ENCODE data around the gene DNAJC13. TPM values are rescaled to one million over a fixed set of nuclear protein-coding genes. Genes with fewer than 3 reads are reported as not detected.

DNAJC13 gene
- total and polyA plus RNA-seq, 2 experiments from 2014 or later = 17.8 to 51.1 TPM

DNA sequence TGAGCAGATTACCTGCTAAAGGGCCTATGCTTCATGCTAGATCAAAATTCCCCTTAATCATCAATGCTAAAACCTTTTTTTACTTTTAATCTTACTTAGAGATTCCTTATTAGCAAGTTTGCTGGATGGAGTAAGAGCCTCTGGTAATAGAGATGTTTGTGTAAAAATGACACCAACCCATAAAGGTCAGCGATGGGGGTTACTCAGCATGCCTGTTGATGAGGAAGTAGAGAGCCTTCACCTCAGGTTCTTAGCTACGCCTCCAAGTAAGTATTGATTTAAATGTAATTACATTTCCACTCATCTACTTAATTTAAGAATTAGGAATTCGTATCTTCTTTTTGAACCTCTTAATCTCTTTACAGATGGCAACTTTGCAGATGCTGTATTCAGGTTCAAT lies 38.8 kb downstream of the DNAJC13 start:
- no peak for DNase-seq
- Histone ChIP-seq H4K20me1 (ENCODE audit: insufficient read depth) (no peaks in the 10 kb centered on the region), H3K4me1 (ENCODE audit: insufficient read depth) (no peaks in the 10 kb centered on the region), H3K27me3 (replicated peaks; ENCODE audit: insufficient read depth) (no peaks in the 10 kb centered on the region), H3K79me2 (ENCODE audit: insufficient read depth) (peaks cover 13% of the 10 kb centered on the region), H2AFZ (no peak overlapping the region), H3K4me3 (no peak overlapping the region), H3K9me3 (ENCODE audit: low read depth) (no peaks in the 10 kb centered on the region), H3K9me2 (ENCODE audit: insufficient read depth) (no peaks in the 10 kb centered on the region), H3K9ac (no peak overlapping the region), H3F3A (ENCODE audit: insufficient read depth) (no peaks in the 10 kb centered on the region), H3K4me2 (ENCODE audit: unreplicated experiment) (no peak overlapping the region), H3K36me3 (ENCODE audit: low read depth) (peaks cover 85% of the 10 kb centered on the region), H3K27ac (no peak overlapping the region)
- in situ Hi-C loops (cut with MboI) = no loop called here
- TF ChIP-seq EZH2 (IDR thresholded peaks at IDR 0.05; ENCODE audit: insufficient read depth, poor library complexity, severe bottlenecking) (no peak), EZH2phosphoT487 (IDR thresholded peaks at IDR 0.05; ENCODE audit: insufficient read depth, low read depth) (no peak)
- WGBS, 2 experiments (ENCODE audit: low coverage in 1 of 2, low lambda C conversion rate in 2 of 2, missing lambda C conversion rate in 2 of 2) = 97 to 100% methylated on average over 3 of the region's 3 CpGs

DNA sequence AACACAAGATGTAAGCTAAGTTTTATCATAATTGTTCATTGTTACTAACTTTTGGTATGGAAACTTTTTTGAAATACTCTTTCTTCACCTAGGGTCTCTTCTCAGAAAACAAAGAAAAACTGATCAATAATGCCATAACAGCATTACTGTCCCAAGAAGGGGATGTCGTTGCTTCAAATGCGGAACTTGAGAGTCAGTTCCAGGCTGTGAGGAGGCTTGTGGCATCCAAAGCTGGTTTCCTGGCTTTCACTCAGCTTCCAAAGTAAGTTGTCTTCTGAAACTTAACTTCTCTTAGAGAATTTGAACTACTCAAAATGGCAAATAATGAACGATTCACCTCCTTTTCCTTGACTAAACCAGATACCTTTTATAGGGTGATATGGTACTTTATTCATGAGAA lies 39.3 kb downstream of the DNAJC13 start:
- no peaks in the 10 kb centered on the region for H4K20me1 ChIP-seq (ENCODE audit: insufficient read depth)
- no peaks in the 10 kb centered on the region for H3K9me2 ChIP-seq (ENCODE audit: insufficient read depth)
- H3K36me3 ChIP-seq (ENCODE audit: low read depth) = peaks cover 82% of the 10 kb centered on the region
- H3K27me3 ChIP-seq (replicated peaks; ENCODE audit: insufficient read depth) = no peaks in the 10 kb centered on the region
- H3K9ac ChIP-seq = no peak overlapping the region
- 0 out of 2 replicates have a peak, but pooled peaks cover 8% of the 10 kb centered on the region for H3K79me2 ChIP-seq (ENCODE audit: insufficient read depth)
- WGBS, 2 experiments (ENCODE audit: low coverage in 1 of 2, low lambda C conversion rate in 2 of 2, missing lambda C conversion rate in 2 of 2) = 74 to 81% methylated on average over 3 of the region's 3 CpGs
- no peaks in the 10 kb centered on the region for H3F3A ChIP-seq (ENCODE audit: insufficient read depth)
- no peak overlapping the region for H2AFZ ChIP-seq
- no peak for DNase-seq
- H3K4me2 ChIP-seq (ENCODE audit: unreplicated experiment) = no peak overlapping the region
- in situ Hi-C loops (cut with MboI) = no loop called here
- no peak overlapping the region for H3K27ac ChIP-seq
- no peak overlapping the region for H3K4me3 ChIP-seq
- no peak for TF ChIP-seq EZH2 (IDR thresholded peaks at IDR 0.05; ENCODE audit: insufficient read depth, poor library complexity, severe bottlenecking)
- no peaks in the 10 kb centered on the region for H3K4me1 ChIP-seq (ENCODE audit: insufficient read depth)
- no peaks in the 10 kb centered on the region for H3K9me3 ChIP-seq (ENCODE audit: low read depth)

- Histone ChIP-seq H3K4me3 (no peak overlapping the region), H3F3A (ENCODE audit: insufficient read depth) (no peaks in the 10 kb centered on the region), H4K20me1 (ENCODE audit: insufficient read depth) (no peaks in the 10 kb centered on the region), H3K27ac (no peak overlapping the region), H3K9me3 (ENCODE audit: low read depth) (no peaks in the 10 kb centered on the region), H3K4me1 (ENCODE audit: insufficient read depth) (no peaks in the 10 kb centered on the region), H2AFZ (no peak overlapping the region), H3K79me2 (ENCODE audit: insufficient read depth) (0 out of 2 replicates have a peak, but pooled peaks cover 1% of the 10 kb centered on the region), H3K36me3 (ENCODE audit: low read depth) (peaks cover 79% of the 10 kb centered on the region), H3K9ac (no peak overlapping the region), H3K27me3 (replicated peaks; ENCODE audit: insufficient read depth) (no peaks in the 10 kb centered on the region), H3K9me2 (ENCODE audit: insufficient read depth) (no peaks in the 10 kb centered on the region), H3K4me2 (ENCODE audit: unreplicated experiment) (no peak overlapping the region)
- TF ChIP-seq EZH2 (IDR thresholded peaks at IDR 0.05; ENCODE audit: insufficient read depth, poor library complexity, severe bottlenecking) (no peak), EZH2phosphoT487 (IDR thresholded peaks at IDR 0.05; ENCODE audit: insufficient read depth, low read depth) (no peak)
- in situ Hi-C loops (cut with MboI) = no loop called here
- WGBS, 2 experiments (ENCODE audit: low coverage in 1 of 2, low lambda C conversion rate in 2 of 2, missing lambda C conversion rate in 2 of 2) = 48 to 80% methylated on average over 1 of the region's 1 CpG
- DNase-seq = no peak
Measured at GRCh38 chr3:132457286-132457685, 40.0 kb downstream of the DNAJC13 start.

- H3K79me2 ChIP-seq (ENCODE audit: insufficient read depth) = no peaks in the 10 kb centered on the region
- no peaks in the 10 kb centered on the region for H3K9me2 ChIP-seq (ENCODE audit: insufficient read depth)
- no peaks in the 10 kb centered on the region for H3F3A ChIP-seq (ENCODE audit: insufficient read depth)
- H3K4me2 ChIP-seq (ENCODE audit: unreplicated experiment) = no peak overlapping the region
- H2AFZ ChIP-seq = no peak overlapping the region
- no peaks in the 10 kb centered on the region for H3K9me3 ChIP-seq (ENCODE audit: low read depth)
- in situ Hi-C loops (cut with MboI) = no loop called here
- TF ChIP-seq EZH2 (IDR thresholded peaks at IDR 0.05; ENCODE audit: insufficient read depth, poor library complexity, severe bottlenecking) (no peak), EZH2phosphoT487 (IDR thresholded peaks at IDR 0.05; ENCODE audit: insufficient read depth, low read depth) (no peak)
- H3K4me1 ChIP-seq (ENCODE audit: insufficient read depth) = peaks cover 8% of the 10 kb centered on the region
- H3K27ac ChIP-seq = no peak overlapping the region
- DNase-seq = no peak
- H3K36me3 ChIP-seq (ENCODE audit: low read depth) = peaks cover 76% of the 10 kb centered on the region
- no peaks in the 10 kb centered on the region for H3K27me3 ChIP-seq (replicated peaks; ENCODE audit: insufficient read depth)
- H3K9ac ChIP-seq = no peak overlapping the region
- H3K4me3 ChIP-seq = no peak overlapping the region
- WGBS, 2 experiments (ENCODE audit: low coverage in 1 of 2, low lambda C conversion rate in 2 of 2, missing lambda C conversion rate in 2 of 2) = 92% methylated on average over 3 of the region's 3 CpGs
- H4K20me1 ChIP-seq (ENCODE audit: insufficient read depth) = no peaks in the 10 kb centered on the region
Measured at GRCh38 chr3:132459551-132459950, 42.2 kb downstream of the DNAJC13 start.

- DNase-seq = no peak
- H3K36me3 ChIP-seq (ENCODE audit: low read depth) = peaks cover 70% of the 10 kb centered on the region
- in situ Hi-C loops (cut with MboI) = no loop called here
Measured at GRCh38 chr3:132461544-132461943, 44.2 kb downstream of the DNAJC13 start.

More at GRCh38 chr3:132461544-132461943, 44.2 kb downstream of the DNAJC13 start:
- Histone ChIP-seq H3K9me2 (ENCODE audit: insufficient read depth) (no peaks in the 10 kb centered on the region), H2AFZ (no peak overlapping the region), H3F3A (ENCODE audit: insufficient read depth) (no peaks in the 10 kb centered on the region), H3K27me3 (replicated peaks; ENCODE audit: insufficient read depth) (no peaks in the 10 kb centered on the region), H4K20me1 (ENCODE audit: insufficient read depth) (no peaks in the 10 kb centered on the region), H3K9ac (no peak overlapping the region), H3K79me2 (ENCODE audit: insufficient read depth) (no peaks in the 10 kb centered on the region), H3K27ac (no peak overlapping the region), H3K4me1 (ENCODE audit: insufficient read depth) (peaks cover 8% of the 10 kb centered on the region), H3K4me2 (ENCODE audit: unreplicated experiment) (no peak overlapping the region), H3K9me3 (ENCODE audit: low read depth) (no peaks in the 10 kb centered on the region), H3K4me3 (no peak overlapping the region)
- 94 to 99% methylated on average over 5 of the region's 5 CpGs for WGBS, 2 experiments (ENCODE audit: low coverage in 1 of 2, low lambda C conversion rate in 2 of 2, missing lambda C conversion rate in 2 of 2)
- TF ChIP-seq EZH2 (IDR thresholded peaks at IDR 0.05; ENCODE audit: insufficient read depth, poor library complexity, severe bottlenecking) (no peak), EZH2phosphoT487 (IDR thresholded peaks at IDR 0.05; ENCODE audit: insufficient read depth, low read depth) (no peak)

Measured in GM23248 (cell line).